NCI-H2081 treated with DMSO at 0.1 percent for 48 hours (cell line): Measurements from ENCODE around the gene ZMAT3.

ENCODE experiments used
- DNase-seq: peaks from one replicate; lab custom pipeline; 2025; lab: John Stamatoyannopoulos, UW

ZMAT3 gene

GRCh38 chr3:179021119-179021903 is 50.3 kb downstream of the ZMAT3 start:
- DNase-seq = no peak

DNA sequence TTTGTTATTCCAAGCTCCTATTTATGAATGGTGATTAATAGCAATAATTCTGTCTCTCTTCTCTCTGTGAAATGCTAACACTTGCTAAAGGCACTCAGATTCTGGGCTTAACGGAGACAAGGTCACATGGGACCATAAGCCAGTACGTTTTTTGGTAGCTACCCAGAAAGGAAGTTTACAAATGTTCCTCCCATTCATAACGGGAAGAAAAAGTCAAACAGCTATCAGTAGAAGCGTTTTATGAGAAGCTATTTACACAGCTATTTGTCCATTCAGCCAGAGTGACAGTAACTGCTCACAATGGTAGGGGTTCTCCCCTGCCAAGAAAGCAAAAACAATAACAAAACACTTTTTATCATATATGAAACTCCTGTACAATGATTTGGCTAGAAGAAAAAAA is 51.5 kb downstream of the ZMAT3 start:
- peak; percentile 30 for DNase-seq

GRCh38 chr3:179018808-179019207 is 52.8 kb downstream of the ZMAT3 start:
- DNase-seq = no peak

DNA sequence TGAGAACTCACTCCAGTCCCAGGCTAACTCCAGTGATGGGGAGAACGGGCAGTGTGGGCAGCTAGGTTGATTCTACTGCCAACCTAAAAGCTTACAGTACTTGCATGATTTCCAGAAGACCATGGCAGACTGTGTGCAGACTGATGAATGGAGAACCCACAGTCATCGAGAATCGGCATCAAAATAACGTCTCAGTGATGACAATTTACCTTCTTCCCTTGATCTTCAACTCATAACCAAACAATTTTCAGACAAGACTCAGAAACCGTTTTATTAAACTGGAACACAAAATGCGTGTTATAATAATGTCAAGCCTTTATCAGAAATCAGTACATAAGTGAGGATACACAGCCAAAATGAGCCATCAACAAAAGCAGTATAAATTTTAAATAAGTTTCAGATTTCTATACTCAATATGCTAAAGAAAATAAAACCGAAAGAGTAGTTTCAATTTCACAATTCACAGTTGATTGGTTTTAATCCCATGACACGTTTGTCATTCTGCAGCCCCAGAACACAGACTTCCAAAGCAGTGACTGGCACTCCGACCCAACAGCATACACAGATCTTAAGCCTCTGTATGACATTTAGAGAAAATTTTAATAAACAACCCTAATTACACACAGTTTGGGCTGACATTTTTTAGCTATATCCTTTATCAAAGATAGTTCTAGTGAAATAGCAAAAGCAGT is 54.5 kb downstream of the ZMAT3 start:
- DNase-seq = no peak

DNA sequence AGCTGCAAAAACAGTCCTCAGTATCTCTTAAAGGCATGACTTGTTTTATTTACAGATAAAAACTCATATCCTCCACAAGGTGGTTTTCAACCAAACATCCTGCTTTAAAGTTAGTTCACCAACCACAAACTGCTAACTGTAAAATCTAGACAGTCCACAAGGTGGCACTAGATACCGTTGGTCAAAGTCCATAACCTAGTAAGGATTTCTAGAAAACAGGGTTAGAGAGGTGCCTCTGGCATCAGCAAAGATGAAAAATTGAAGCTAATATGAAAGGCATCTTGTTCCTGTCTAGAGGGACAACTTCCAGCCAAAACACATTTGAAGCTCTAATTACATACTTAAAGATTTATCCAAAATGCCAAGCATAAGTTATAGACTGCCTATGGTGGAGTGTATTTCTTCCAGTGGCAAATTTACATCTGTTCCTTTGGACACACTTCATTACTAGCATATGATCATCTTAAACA is 56.0 kb downstream of the ZMAT3 start:
- DNase-seq = peak; percentile 74

DNA sequence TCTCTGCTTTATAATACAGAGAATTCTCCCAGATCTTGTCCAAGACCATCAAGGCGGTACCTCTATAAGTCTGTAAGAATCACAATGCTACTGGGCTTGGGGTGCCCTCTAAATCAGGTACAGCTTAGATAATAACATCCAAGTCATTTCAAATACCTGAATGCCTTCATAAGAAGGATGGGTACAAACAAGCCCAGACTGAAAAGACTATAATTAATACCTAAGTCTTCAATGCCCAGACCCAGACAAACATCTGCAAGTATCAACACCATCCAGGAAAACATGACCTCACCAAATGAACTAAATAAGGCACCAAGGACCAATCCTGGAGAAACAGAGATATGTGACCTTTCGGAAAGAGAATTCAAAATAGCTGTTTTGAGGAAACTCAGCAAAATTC is 65.9 kb downstream of the ZMAT3 start:
- DNase-seq = no peak

DNA sequence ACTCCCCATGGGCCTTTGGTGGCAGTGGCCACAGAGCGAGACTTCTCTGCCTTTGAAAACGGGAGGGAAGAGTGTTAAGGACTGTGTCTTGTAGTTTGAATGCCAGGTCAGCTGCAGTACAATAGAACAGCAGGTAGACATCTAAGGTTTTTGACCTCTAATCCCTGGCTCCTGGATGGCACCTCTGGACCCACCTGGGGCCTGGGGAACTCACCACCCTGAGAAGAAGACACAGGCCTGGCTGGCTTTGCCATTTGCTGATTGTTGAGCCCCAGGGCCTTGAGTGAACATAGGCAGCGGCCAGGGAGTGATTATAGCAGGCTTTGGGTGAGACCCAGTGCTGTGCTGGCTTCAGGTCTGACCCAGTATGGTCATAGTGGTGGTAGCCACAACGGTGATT is 66.4 kb downstream of the ZMAT3 start:
- DNase-seq = no peak

GRCh38 chr3:179000659-179001058 is 71.0 kb downstream of the ZMAT3 start:
- DNase-seq = no peak

GRCh38 chr3:179000144-179000543 is 71.5 kb downstream of the ZMAT3 start:
- no peak for DNase-seq

GRCh38 chr3:178996399-178996798 is 75.2 kb downstream of the ZMAT3 start:
- DNase-seq = no peak

- DNase-seq = no peak
Observed at GRCh38 chr3:178990293-178990692, 81.3 kb downstream of the ZMAT3 start.

- DNase-seq = no peak
Observed at GRCh38 chr3:178989821-178990220, 81.8 kb downstream of the ZMAT3 start.

DNA sequence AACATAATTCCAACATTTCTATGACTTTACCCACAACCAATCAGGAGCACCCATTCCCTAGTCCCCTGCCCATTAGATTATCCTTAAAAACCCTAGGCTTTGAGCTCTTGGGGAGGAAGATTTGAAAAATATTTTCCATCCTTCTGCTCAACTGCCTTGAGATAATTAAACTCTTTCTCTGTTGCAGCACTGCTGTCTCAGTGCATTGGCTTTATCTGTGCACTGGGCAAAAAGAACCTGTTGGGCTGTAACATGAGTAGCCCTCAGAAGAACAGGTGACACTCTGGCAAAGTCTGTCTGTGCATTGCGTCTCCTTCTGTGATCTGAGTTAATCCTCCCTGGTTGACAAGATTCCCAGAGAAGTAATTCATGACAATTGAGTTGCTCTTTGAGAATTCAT is 83.9 kb downstream of the ZMAT3 start:
- DNase-seq = no peak

- no peak for DNase-seq
Observed at GRCh38 chr3:178986456-178986855, 85.2 kb downstream of the ZMAT3 start.

- no peak for DNase-seq
Observed at GRCh38 chr3:178982137-178982536, 89.5 kb downstream of the ZMAT3 start.

GRCh38 chr3:178975320-178975719 is 96.3 kb downstream of the ZMAT3 start:
- DNase-seq = no peak

- DNase-seq = no peak
Observed at GRCh38 chr3:178971614-178972013, 100.0 kb downstream of the ZMAT3 start.

- DNase-seq = no peak
Observed at GRCh38 chr3:178969004-178969700, 102.5 kb downstream of the ZMAT3 start.
